Activated naive CD8-positive, alpha-beta T cell treated with anti-CD3 and anti-CD28 coated beads for 36 hours (primary cell): ENCODE data around the gene DOCK6. TPM values are rescaled to one million over a fixed set of nuclear protein-coding genes. Genes with fewer than 3 reads are reported as not detected.
A peak's percentile ranks its signal among the peaks of the same experiment; 100 is the strongest.

Experiments used
- DNase-seq: peaks from one replicate; pipeline ENCODE4 v3.0.0; 2021
- H3K27ac Mint-ChIP-seq: one replicate; pipeline ENCODE4 v1.8.0; 2022; ENCODE audit warnings: mild to moderate bottlenecking, moderate library complexity, mixed read lengths
- H3K27me3 Mint-ChIP-seq: one replicate; pipeline ENCODE4 v1.8.0; 2022; ENCODE audit warnings: mild to moderate bottlenecking, mixed read lengths
- H3K36me3 Mint-ChIP-seq: one replicate; pipeline ENCODE4 v1.8.0; 2021; ENCODE audit warnings: mild to moderate bottlenecking, mixed read lengths
- H3K4me1 Mint-ChIP-seq: one replicate; pipeline ENCODE4 v1.8.0; 2021; ENCODE audit warnings: mixed read lengths
- H3K4me3 Mint-ChIP-seq: one replicate; pipeline ENCODE4 v1.8.0; 2022; ENCODE audit warnings: mild to moderate bottlenecking, moderate library complexity, mixed read lengths
- H3K9me3 Mint-ChIP-seq: one replicate; pipeline ENCODE4 v1.8.0; 2022; ENCODE audit warnings: mixed read lengths
- total RNA-seq, 2 experiments: library from RNA; stranded (reverse); gene quantifications; one replicate each; pipeline ENCODE4 v1.2.3, GENCODE V29; 2021

Gene DOCK6
- total RNA-seq, 2 experiments from 2014 or later, result 3.3 to 4.8 TPM

DNA sequence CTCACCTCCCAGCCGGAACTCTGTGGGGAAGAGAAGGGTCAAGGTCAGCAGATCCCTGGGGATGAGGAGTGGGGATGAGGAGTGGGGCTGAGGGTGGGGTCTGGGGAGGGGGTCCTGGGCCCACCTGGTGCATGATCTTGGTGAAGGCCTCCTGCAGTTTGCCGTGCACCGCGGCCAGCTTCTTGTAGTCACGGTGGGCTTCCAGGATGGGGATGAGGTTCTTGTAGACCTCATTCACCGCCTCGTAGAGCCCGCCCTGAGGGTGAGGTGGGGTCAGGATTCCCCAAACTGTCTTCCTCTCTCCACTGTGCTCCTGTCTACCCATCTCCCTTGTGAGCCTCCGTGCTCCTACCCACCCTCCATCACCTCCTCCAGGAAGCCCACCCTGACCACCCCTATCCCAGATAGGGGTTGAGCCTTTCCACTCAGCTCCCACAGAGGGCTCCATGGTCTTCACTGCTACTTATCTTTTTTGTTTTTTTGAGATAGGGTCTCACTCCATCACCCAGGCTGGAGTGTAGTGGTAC, 58.2 kb downstream of the DOCK6 start:
- no peak overlapping the region for H3K27ac Mint-ChIP-seq
- peaks cover 1% of the 10 kb centered on the region for H3K36me3 Mint-ChIP-seq

GRCh38 chr19:11203194-11204075, 58.9 kb downstream of the DOCK6 start:
- Mint-ChIP-seq H3K4me1 (no peaks in the 10 kb centered on the region), H3K27me3 (peaks cover 33% of the 10 kb centered on the region), H3K9me3 (no peaks in the 10 kb centered on the region), H3K27ac (no peak overlapping the region), H3K4me3 (no peak overlapping the region), H3K36me3 (no peaks in the 10 kb centered on the region)
- DNase-seq, result peak; percentile 23

More for the DNA sequence above, 58.2 kb downstream of the DOCK6 start:
- Mint-ChIP-seq H3K4me3 (no peak overlapping the region), H3K4me1 (no peaks in the 10 kb centered on the region), H3K27me3 (peaks cover 29% of the 10 kb centered on the region), H3K9me3 (no peaks in the 10 kb centered on the region)
- no peak for DNase-seq

DNA sequence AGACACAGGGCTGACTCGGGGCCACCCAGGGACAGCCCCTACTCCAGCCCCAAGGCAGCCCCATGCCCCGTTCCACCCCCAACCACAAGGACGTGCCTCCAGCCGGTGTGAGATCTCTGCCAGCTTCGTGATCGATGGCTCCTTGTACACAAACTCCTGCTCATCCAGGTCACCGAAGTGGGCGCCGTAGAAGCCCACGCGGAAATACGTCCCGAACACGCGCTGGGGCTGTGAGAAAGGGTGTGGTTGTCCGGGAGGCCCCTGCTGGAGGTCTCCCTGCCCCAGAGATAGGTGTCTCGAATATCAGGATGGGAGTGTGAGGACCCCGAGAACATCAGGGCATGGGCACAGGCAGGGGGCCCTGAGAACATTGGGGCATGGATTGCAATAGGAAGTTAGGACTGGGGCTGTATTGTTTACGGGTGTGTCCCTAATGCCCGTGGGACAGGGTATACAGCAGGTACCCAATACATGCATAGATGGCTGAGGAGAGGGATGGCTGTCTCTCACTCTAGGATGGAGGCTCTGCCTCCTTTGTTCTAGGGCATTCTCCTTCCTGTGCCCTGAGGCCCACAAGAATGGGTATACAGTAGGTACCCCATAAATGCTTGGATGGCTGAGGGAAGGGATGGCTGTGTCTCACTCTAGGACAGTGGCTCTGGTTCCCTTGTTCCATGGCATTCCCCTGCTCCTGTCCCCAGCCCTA, 59.7 kb downstream of the DOCK6 start:
- no peaks in the 10 kb centered on the region for H3K9me3 Mint-ChIP-seq
- no peaks in the 10 kb centered on the region for H3K36me3 Mint-ChIP-seq
- no peak overlapping the region for H3K27ac Mint-ChIP-seq
- peaks cover 33% of the 10 kb centered on the region for H3K27me3 Mint-ChIP-seq
- no peak overlapping the region for H3K4me3 Mint-ChIP-seq
- H3K4me1 Mint-ChIP-seq, result peaks cover 3% of the 10 kb centered on the region
- DNase-seq, result no peak

DNA sequence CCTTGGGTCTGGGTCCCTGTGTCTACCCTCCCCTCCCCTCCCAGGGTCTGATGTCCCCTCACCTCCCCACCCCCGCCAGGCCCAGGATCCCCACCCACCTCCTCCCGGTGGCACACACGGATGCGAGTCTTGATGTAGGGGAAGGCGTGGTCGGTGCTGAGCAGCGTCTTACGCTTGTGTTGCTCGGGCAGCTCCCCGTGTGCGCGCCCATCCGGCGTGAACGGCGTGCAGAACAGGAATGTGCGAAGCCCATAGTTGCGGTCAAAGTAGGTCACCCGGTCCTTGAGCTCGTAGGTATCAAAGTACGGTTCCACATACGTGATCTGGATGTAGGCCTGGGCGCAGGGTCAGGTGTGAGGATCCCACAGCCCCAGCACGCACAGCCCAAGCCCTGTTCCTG, 60.5 kb downstream of the DOCK6 start:
- no peak overlapping the region for H3K4me3 Mint-ChIP-seq
- no peak overlapping the region for H3K27ac Mint-ChIP-seq
- no peak for DNase-seq
- H3K4me1 Mint-ChIP-seq, result peaks cover 3% of the 10 kb centered on the region
- no peaks in the 10 kb centered on the region for H3K36me3 Mint-ChIP-seq
- H3K9me3 Mint-ChIP-seq, result no peaks in the 10 kb centered on the region
- H3K27me3 Mint-ChIP-seq, result peaks cover 33% of the 10 kb centered on the region

DNA sequence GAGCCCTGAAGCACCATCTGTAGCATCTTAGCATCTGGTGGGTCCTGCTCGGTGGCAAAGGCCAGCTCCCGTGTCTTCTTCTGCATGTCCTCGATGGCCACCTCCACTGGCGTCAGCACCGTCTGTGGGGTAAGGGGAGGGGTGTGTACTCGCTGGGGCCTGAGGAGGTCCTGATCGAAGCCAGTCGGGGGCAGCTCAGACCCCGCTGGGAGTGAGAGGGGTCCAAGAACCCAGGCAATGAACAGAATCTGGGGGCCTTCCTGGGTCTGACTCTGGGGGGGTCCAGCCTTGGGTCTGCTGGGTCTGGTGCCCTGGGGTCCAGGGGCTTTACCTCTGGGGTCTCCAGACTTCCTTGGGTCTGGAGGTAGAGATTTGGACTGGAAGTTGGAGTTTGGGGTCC, 61.4 kb downstream of the DOCK6 start:
- Mint-ChIP-seq H3K27me3 (peaks cover 40% of the 10 kb centered on the region), H3K9me3 (no peaks in the 10 kb centered on the region), H3K27ac (no peak overlapping the region), H3K4me3 (no peak overlapping the region), H3K36me3 (no peaks in the 10 kb centered on the region), H3K4me1 (peaks cover 5% of the 10 kb centered on the region)
- DNase-seq, result no peak

GRCh38 chr19:11200015-11200574, 62.2 kb downstream of the DOCK6 start:
- H3K27ac Mint-ChIP-seq, result no peak overlapping the region
- DNase-seq, result no peak
- H3K27me3 Mint-ChIP-seq, result peaks cover 43% of the 10 kb centered on the region
- H3K4me1 Mint-ChIP-seq, result peaks cover 8% of the 10 kb centered on the region
- no peak overlapping the region for H3K4me3 Mint-ChIP-seq
- no peaks in the 10 kb centered on the region for H3K36me3 Mint-ChIP-seq
- no peaks in the 10 kb centered on the region for H3K9me3 Mint-ChIP-seq

DNA sequence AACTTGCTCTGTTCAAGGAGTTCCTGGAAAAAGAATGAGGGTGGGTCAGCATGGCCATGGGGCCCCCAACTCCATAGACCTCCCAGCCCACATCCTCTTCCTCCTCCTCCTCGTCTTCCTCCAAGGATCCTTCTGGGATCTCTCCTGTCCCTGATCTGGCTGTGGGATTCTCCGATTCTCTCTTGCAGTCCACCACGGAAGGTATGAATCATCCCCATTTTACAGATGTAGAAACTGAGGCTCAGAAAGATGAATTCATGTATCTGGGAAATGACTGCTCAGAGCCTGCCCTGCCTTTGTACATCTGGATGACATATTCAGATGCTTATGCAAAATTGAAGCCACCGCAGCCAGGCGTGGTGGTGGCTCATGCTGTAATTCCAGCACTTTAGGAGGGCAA, 62.8 kb downstream of the DOCK6 start:
- DNase-seq, result no peak
- H3K27me3 Mint-ChIP-seq, result peaks cover 38% of the 10 kb centered on the region
- no peaks in the 10 kb centered on the region for H3K9me3 Mint-ChIP-seq
- no peak overlapping the region for H3K27ac Mint-ChIP-seq
- peaks cover 8% of the 10 kb centered on the region for H3K4me1 Mint-ChIP-seq
- H3K4me3 Mint-ChIP-seq, result no peak overlapping the region
- no peaks in the 10 kb centered on the region for H3K36me3 Mint-ChIP-seq

DNA sequence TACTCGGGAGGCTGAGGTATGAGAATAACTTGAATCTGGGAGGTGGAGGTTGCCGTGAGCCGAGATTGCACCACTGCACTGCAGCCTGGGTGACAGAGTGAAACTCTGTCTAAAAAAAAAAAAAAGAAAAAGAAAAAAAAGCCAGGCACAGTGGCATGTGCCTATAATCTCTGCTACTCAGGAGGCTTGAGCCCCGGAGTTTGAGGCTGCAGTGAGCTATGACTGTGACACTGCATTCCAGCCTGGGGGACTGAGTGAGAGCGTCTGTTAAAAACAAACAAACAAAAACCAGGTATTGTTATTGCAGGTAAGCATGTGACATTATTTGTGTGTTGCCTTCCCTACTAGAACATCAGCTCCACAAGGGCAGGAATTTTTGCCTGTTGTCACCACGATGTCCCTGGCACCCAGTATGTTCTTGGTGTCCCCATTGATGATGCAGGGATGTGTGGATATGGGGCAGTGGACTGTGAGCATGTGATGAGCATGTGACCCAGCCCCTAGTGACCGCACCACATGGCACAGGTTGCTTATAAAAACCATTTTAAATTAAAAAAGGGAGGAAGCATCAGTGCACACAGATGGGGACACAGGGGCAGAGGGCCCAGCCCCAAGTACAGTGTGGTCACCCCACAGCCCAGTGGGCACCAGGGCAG, 63.4 kb downstream of the DOCK6 start:
- H3K27ac Mint-ChIP-seq, result no peak overlapping the region
- H3K9me3 Mint-ChIP-seq, result no peaks in the 10 kb centered on the region
- no peaks in the 10 kb centered on the region for H3K36me3 Mint-ChIP-seq
- no peak overlapping the region for H3K4me3 Mint-ChIP-seq
- peaks cover 33% of the 10 kb centered on the region for H3K27me3 Mint-ChIP-seq
- no peak for DNase-seq
- H3K4me1 Mint-ChIP-seq, result peaks cover 8% of the 10 kb centered on the region

- no peak for DNase-seq
- peaks cover 8% of the 10 kb centered on the region for H3K4me1 Mint-ChIP-seq
- H3K4me3 Mint-ChIP-seq, result peak overlapping the region; percentile 67
- H3K9me3 Mint-ChIP-seq, result no peaks in the 10 kb centered on the region
- no peaks in the 10 kb centered on the region for H3K36me3 Mint-ChIP-seq
- peaks cover 25% of the 10 kb centered on the region for H3K27me3 Mint-ChIP-seq
- H3K27ac Mint-ChIP-seq, result no peak overlapping the region
These were observed 64.2 kb downstream of the DOCK6 start for GRCh38 chr19:11198175-11198534.

DNA sequence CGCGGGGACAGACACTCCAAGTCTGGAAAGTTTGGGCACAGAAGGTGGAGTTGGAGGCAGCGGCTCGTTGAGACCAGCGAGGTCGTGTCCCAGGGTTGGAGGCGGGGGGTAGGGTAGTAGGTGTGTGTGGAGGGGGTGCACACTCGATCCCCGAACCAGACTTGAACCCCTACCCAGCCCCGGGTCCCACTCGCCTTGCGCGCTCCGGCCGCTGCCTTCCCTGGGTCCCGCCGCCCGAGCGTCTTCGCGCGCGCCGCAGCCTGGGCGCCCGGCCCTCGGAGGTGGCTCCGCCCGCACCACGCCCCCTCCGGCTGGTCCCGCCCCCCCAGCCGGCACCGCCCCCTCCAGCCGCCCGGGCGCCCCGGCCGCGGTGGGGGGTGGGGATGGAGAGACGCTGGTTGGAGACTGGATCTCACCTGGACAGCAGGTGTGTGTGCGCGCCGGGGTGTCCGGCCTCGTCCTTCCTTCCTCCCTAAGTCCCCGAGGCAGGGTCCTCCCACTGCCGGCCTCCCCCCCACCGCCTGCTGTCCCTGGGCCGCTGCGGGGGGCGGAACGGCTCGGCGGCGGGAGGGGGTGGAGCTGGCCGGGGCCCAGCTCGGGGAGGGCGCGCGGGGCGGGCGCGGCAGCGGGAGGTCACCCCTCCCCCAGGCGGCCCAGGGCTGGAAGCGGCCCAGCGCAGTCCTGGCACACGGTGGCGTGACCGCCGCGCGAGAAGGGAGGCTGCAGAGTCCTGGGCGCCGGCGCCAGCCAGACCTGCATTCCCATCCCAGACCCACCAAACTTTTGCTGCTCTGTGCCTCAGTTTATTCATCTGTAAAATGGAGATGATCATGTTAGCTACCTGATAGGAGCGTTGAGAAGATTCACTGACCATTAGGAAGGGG, 64.8 kb downstream of the DOCK6 start, which contains the start of gene KANK2:
KANK2 (minus strand) TSS at position 255 of the 884 bp plus-strand sequence. CDS start 3,034 bp downstream, outside the sequence.
- DNase-seq, result peak; percentile 80
- no peak within 1 kb of the TSS for H3K27ac Mint-ChIP-seq
- no peaks in the 10 kb centered on the region for H3K9me3 Mint-ChIP-seq
- peaks cover 22% of the 10 kb centered on the region for H3K27me3 Mint-ChIP-seq
- no peaks in the 10 kb centered on the region for H3K36me3 Mint-ChIP-seq
- peaks cover 8% of the 10 kb centered on the region for H3K4me1 Mint-ChIP-seq
- peak within 1 kb of the TSS; percentile 67 for H3K4me3 Mint-ChIP-seq

DNA sequence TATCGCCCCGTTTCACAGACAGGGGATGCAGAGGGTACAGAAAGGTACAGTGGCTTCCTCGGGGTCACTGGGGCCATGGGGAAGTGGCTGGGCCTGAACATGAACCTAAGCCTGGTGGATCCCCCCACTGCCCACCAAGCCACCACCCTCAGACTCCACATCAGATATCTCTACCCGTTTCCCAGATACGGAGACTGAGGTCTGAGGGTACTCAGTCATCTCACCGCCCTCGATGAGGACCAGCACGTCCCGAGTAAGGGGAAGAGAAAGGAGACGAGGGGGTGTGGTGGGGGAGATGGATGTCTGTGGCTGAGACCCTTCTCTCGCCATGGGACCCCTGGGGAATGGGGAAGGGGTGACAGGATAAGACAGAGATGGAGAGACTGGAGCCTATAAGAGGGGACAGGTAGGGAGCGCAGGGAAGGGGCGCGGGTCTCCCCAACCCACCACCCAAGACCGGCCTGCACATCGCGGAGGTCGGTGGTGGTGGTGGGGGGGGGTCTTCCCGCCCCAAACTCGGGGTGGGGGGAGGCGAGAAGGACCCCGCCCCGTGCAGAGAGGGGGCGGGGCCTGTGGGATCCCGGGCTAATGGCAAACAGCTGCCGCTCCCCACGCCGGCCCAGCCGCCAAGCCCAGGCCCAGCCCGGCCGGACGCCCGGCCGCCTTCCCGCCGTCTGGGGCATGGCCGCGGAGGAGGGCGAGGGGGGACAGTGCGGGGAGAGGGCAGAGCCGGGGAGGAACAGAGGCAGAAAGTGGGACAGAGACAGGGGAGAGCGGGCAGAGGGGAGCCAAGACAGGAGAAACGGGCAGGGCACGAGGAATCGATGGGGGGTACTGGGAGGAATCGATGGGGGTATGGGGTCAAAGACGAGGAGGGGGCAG, 65.7 kb downstream of the DOCK6 start:
- H3K27ac Mint-ChIP-seq, result no peak overlapping the region
- peak; percentile 14 for DNase-seq

GRCh38 chr19:11195681-11196080, 66.6 kb downstream of the DOCK6 start:
- Mint-ChIP-seq H3K27me3 (peaks cover 22% of the 10 kb centered on the region), H3K4me1 (peaks cover 8% of the 10 kb centered on the region), H3K4me3 (no peak overlapping the region), H3K27ac (no peak overlapping the region), H3K36me3 (no peaks in the 10 kb centered on the region), H3K9me3 (no peaks in the 10 kb centered on the region)
- DNase-seq, result no peak

More for the DNA sequence above, 65.7 kb downstream of the DOCK6 start:
- peak overlapping the region; percentile 55 for H3K4me3 Mint-ChIP-seq
- peaks cover 8% of the 10 kb centered on the region for H3K4me1 Mint-ChIP-seq
- H3K36me3 Mint-ChIP-seq, result no peaks in the 10 kb centered on the region
- peaks cover 22% of the 10 kb centered on the region for H3K27me3 Mint-ChIP-seq
- no peaks in the 10 kb centered on the region for H3K9me3 Mint-ChIP-seq
